Cardiac fibroblast (primary cell): ENCODE data around the gene MSI2.

Source experiments
- DNase-seq, 2 donors: peaks; one replicate each; pipeline versions ENCODE4 v3.0.0 to v3.0.0-alpha.2; 2010; ENCODE audit warnings: low read depth in 2 of 2
- H3K4me3 ChIP-seq, 2 donors: replicated peaks in 1 of 2; 1 replicate in 1 of 2; 2 replicates in 1 of 2; pipeline ENCODE4 v1.5.1; 2011; ENCODE audit warnings: low read depth in 2 of 2, low read length in 2 of 2, mild to moderate bottlenecking in 2 of 2, moderate library complexity in 1 of 2
- CTCF ChIP-seq: IDR thresholded peaks from one replicate; pipeline ENCODE4 v1.5.1; 2011; ENCODE audit warnings: low read depth, mild to moderate bottlenecking, low read length, inconsistent platforms

MSI2 gene

GRCh38 chr17:57442914-57443571, 186.7 kb downstream of the MSI2 start:
- peak; percentile 39 to 49 for DNase-seq

DNA sequence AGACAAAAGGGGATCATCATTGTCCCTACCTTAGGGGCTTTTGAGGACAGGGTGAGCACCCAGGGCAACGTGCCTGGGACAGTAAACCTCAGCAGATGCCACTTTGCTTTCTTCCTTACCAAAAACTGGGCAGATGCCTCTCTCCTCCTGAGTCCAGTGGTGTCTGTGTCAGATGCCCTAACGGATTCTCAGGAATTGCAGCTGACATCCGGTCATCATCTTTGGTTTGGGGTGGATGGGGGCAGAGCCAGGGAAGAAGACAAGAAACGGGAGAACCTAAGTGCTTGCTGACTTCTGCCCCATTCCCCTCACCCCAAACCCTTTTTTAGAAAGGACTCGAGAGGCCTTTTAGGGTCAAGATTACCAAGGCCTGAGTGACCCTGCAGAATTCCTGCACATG, 187.5 kb downstream of the MSI2 start:
- no peak for TF ChIP-seq CTCF
- DNase-seq, result no peak
- H3K4me3 ChIP-seq, result no peak overlapping the region

More at GRCh38 chr17:57442914-57443571, 186.7 kb downstream of the MSI2 start:
- no peak overlapping the region for H3K4me3 ChIP-seq
- TF ChIP-seq CTCF, result no peak

GRCh38 chr17:57444682-57445450, 188.5 kb downstream of the MSI2 start:
- H3K4me3 ChIP-seq, result no peak overlapping the region
- DNase-seq, result peak in 1 of 2 donors; percentile 19
- no peak for TF ChIP-seq CTCF

DNA sequence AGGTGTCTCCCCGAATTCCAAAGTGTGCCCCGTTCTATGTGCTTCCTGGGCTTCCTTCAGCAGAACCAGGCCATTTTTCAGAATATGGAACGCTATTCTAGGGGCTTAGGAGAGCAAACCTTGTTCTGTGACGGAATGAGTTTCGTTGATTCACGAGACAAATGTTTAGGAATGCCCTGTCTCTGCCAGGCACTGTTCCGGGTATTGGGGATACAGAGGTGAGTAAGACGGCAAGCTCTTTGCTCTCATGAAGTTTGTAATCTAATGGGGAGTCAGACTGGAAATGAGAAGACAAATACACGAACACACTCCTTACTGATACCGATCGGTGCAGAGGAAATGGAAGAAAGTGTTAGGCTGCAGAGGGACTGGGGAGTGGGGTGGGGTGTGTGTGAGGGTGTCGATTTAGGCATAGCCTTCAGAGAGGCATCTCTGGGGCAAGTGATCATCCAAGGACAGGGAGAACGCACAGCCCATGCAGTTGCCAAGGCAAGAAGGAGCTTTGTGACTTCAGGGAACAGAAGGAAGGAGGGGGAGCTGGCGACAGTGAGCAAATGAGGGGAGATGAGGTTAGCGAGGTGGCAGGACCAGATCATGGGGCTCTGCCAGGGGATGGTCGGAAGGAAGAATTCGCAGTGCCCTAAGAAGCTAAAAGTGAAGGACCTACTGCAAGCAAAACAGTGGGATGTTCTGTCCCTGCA, 189.6 kb downstream of the MSI2 start:
- DNase-seq, result no peak
- TF ChIP-seq CTCF, result no peak
- H3K4me3 ChIP-seq, result no peak overlapping the region

- no peak for DNase-seq
- H3K4me3 ChIP-seq, result no peak overlapping the region
- no peak for TF ChIP-seq CTCF
Measured at GRCh38 chr17:57447357-57447989, 191.2 kb downstream of the MSI2 start.

DNA sequence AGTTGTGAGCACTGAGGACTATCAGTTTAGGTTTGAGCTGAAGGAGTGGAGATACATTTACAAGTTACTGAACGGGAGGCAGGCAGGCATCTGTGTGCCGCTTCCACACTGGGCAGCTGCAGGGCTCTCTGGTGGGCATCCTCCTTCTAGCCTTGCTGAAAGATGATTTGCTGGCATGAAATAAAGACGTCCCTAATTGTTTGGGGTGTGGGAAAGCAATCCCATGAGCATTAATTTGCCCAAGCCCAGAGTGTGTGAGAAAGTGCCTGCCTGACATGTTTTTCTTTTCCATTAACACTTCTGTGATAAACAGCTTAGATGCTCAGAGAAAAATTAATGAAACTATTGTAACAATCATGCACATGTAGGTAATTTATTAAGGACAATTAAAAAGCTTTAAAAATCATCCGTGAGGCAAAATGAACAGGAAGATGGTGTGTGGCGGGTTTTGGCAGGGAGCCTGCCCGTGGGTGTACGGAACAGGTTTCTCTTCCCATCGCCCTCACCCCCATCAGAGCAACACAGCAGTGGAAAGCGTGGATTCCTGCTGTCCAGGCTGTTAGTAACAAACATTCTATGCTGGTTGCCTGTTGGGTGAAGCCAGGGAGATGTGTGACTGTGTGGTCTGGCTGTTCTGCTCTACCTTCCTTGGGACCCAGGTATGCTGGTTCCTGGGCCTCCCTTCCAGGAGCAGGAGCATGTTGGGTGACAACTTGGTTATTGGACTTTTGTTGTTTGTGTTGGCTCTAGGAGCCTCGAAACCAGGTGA, 191.9 kb downstream of the MSI2 start:
- H3K4me3 ChIP-seq, result no peak overlapping the region
- no peak for TF ChIP-seq CTCF
- DNase-seq, result no peak
